ENCODE data around the gene TECPR2.
A peak's percentile ranks its signal among the peaks of the same experiment; 100 is the strongest.
"Not testable (repeated sequence)": the region's sequence is repeated elsewhere in the genome, so short reads cannot be mapped to it uniquely, and the experiment has no call there.

Gene TECPR2

GRCh38 chr14:102513899-102514772 is 151.4 kb downstream of the TECPR2 start:
- DNase-seq = no peak

- no peak for DNase-seq
These were observed 152.4 kb downstream of the TECPR2 start for GRCh38 chr14:102514987-102515733.

- peak; percentile 79 for DNase-seq
These were observed 154.0 kb downstream of the TECPR2 start for GRCh38 chr14:102516531-102517391.

GRCh38 chr14:102517392-102518062 is 154.8 kb downstream of the TECPR2 start:
- DNase-seq = no peak

- no peak for DNase-seq
These were observed 155.4 kb downstream of the TECPR2 start for GRCh38 chr14:102518063-102518648.

- DNase-seq = not testable (repeated sequence)
These were observed 157.0 kb downstream of the TECPR2 start for GRCh38 chr14:102519709-102520108.

- DNase-seq = no peak
These were observed 160.4 kb downstream of the TECPR2 start for GRCh38 chr14:102523200-102523568.

GRCh38 chr14:102523569-102524450 is 161.1 kb downstream of the TECPR2 start:
- no peak for DNase-seq

- DNase-seq = peak; percentile 94
These were observed 161.9 kb downstream of the TECPR2 start for GRCh38 chr14:102524451-102525218.

GRCh38 chr14:102525219-102525928 is 162.6 kb downstream of the TECPR2 start:
- no peak for DNase-seq

GRCh38 chr14:102525929-102526497 is 163.3 kb downstream of the TECPR2 start:
- DNase-seq = no peak

- DNase-seq = no peak
These were observed 165.9 kb downstream of the TECPR2 start for GRCh38 chr14:102528431-102529170.

GRCh38 chr14:102530828-102531478 is 168.2 kb downstream of the TECPR2 start:
- DNase-seq = no peak

- no peak for DNase-seq
These were observed 169.5 kb downstream of the TECPR2 start for GRCh38 chr14:102532204-102532658.

- DNase-seq = no peak
These were observed 175.3 kb downstream of the TECPR2 start for GRCh38 chr14:102537981-102538601.

- no peak for DNase-seq
These were observed 176.1 kb downstream of the TECPR2 start for GRCh38 chr14:102538602-102539543.
